ENCODE measurements around the gene PARD3. TPM values are rescaled to one million over a fixed set of nuclear protein-coding genes. Genes with fewer than 3 reads are reported as not detected.

Gene PARD3
- total RNA-seq, 1 donor from 2014 or later, result 27.7 TPM

DNA sequence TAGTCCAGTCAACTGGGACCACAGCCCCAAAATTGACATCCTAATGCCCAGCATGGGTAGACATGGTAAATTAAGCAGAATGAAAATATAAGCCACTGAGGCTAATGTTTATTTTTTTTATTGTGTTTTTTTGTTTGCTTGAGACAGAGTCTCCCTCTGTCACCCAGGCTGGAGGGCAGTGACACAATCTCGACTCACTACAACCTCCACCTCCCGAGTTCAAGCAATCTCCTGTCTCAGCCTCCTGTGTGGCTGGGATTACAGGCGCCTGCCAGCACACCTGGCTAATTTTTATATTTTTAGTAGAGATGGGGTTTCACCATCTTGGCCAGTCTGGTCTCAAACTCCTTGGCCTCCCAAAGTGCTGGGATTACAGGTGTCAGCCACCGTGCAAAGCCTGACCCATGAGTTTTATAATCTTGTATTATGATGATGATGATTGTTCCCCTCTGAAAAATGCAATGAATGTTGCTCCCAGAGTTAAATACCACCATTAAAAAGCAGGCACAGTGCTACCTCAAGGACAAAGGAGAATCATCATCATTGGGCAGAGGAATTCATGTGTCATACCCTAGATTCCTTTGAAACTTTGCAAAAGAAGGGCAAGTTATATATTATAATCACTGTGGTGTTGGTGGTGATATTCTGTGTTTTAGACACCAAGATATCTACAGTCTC lies 228.0 kb downstream of the PARD3 start:
- DNase-seq (ENCODE audit: low spot score), result no peak

DNA sequence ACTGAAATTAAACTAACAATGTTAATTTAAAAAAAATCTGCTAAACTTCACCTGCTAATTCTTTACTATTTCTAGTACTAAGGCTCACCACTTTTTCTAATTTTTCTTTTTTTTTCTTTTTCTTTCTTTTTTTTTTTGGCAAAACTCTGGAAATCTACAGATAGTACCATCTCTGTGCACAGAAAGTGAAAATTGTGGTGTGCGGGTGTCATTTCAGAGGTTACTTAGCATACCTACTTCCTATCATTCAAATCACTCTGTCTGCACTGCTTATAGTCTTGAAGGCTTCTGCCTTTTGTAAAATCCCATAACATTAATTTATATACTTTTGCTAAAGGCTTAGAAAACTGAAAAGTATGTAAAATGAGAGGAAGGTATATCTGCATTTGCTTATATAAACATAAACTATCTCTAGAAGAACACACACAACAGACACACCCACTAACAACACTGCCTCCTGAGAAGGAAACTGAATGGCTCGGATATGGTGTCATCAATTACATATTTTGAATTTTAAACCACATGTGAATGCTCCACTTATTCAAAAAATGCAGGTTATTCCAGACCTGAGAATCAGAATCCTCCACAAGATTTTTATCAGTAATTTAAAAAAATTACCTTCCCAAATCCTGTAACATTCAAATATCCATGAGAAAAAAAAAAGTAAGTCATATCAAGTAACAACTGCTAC lies 229.5 kb downstream of the PARD3 start:
- DNase-seq (ENCODE audit: low spot score), result no peak

DNA sequence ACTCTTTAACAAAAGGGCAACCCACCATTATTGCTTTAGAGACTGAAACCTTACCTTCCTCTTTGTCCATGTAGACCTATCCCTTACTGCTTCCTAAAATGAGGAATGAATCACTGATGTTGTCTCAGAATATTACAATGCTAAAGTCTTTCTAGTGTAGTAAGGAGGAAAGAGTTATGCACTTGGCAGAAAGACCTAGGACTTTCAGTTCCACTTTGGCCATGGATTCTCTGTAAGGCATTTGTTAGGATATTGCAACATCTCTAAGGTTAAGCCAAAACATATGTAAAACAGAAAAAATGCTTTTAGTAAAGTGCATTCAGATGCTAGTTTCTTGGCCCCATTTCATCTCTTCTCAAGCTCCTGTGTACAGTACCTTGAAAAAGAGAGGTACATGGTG lies 230.9 kb downstream of the PARD3 start:
- DNase-seq (ENCODE audit: low spot score), result no peak

DNA sequence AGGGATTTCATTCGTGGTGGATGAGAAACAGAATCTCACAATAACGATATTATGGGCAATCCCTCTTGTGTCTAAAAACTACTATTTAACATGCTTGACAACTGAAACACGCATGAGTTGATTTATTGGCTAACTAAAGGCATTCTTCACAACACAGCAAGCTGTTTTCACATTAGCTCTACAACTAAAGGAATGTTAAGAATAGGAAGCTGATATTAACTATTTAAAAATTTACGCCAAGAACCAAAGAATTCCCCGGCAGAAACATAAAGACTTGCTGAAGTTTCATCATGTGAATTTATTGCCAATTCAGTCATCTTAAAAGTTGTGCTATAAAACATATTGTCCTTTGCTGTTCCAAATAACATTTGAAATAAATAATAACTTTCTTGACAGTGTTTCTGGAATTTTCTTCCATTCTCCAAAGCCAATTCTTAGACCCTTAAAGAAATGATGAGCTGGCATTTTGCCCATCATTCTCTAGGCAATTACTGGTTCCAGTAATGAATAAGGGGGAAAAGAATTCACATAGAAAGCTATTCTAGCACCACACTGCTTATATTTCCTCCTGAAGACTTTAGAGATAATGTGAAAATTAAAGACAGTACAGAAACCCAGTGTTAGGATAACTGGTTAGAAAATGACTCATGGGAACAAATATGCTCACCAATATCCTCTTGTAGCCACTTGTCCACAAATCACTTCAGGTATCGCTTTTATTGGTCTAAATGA lies 233.1 kb downstream of the PARD3 start:
- DNase-seq (ENCODE audit: low spot score), result no peak

DNA sequence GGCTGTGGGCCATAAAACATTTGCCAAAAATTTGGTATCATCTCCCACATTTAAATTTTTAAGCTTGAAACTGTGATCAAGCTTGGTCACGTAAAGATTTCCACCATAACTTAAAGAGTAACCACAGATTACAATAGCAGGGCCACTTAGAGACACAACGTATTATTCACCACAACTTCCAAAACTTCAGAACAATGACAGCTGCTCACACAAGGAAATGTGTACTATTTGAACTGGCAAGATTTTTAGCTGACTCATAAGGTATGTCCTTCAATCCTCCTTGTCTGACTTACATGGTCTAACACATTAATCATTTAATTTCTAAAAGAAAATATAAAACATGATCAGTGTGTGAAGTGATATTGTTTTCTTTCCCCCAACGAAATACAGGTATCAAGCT lies 234.5 kb downstream of the PARD3 start:
- no peak for DNase-seq (ENCODE audit: low spot score)

DNA sequence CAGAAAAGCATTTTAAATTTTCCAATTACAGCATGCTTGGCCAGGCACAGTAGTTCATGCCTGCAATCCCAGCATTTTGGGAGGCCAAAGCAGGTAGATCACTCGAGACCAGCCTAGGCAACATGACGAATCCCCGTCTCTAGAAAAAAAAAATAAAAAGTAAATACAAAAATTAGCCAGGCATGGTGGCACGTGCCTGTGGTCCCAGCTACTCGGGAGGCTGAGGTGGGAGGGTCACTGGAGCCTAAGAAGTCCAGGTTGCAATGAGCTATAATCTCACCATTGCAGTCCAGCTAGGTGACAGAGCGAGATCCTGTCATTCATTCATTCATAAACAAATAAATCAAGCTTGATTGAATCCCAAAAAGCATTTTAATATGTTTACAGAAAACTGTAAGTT lies 234.9 kb downstream of the PARD3 start:
- DNase-seq (ENCODE audit: low spot score), result no peak

DNA sequence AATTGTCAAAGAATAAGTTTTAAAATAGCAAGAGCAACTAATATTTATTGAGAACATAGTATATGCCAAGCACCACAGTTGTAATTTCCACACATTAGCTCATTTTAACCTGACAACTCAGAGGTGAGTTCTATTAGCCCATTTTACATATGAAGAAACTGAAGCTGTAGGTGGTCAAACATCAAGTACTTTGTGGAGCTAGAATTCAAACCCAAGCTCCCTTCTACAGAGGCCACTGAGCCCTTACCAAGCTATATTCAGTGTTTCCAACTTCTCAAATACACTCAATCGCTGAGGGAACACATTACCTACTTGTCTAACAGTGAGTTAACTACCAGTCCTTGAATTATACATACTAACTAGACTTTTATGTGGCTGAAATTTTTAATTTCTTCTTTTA lies 236.6 kb downstream of the PARD3 start:
- no peak for DNase-seq (ENCODE audit: low spot score)

DNA sequence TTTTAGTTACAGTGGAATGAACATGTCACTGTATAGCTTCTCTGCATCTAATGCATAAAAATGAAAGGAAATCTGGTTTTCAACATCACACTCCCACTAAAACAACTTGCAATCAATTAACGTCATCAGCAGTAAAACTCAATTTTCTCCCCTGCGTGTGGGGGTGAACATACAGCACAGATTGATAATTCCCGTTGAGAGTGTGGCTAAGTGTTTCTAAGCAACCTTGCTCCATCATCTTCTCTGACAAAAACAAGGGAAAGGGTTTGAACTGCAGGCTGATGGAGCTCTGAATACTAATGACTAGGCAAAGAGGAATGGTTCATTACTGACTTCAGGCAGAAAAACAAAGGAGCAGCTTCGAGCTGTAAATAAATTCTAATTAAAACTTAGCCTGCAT lies 238.3 kb downstream of the PARD3 start:
- DNase-seq (ENCODE audit: low spot score), result no peak

DNA sequence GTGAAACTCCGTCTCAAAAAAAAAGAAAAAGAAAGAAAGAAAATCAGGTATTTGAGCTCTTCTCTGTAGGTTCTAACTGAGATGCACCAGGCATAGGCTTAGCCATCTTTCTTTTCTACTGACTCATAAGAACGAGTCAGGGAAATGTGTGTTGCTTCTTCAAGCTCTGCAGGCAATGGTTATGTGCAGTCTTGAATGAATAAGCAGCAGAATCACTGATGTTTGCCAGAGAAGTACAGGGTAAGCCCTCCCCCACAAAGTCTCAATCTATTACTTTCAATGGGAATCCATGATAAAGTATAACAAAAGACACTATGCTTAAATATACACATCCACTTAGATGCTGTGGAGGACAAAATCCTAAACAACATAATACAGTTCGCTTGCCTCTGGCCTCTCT lies 239.2 kb downstream of the PARD3 start:
- DNase-seq (ENCODE audit: low spot score), result no peak

DNA sequence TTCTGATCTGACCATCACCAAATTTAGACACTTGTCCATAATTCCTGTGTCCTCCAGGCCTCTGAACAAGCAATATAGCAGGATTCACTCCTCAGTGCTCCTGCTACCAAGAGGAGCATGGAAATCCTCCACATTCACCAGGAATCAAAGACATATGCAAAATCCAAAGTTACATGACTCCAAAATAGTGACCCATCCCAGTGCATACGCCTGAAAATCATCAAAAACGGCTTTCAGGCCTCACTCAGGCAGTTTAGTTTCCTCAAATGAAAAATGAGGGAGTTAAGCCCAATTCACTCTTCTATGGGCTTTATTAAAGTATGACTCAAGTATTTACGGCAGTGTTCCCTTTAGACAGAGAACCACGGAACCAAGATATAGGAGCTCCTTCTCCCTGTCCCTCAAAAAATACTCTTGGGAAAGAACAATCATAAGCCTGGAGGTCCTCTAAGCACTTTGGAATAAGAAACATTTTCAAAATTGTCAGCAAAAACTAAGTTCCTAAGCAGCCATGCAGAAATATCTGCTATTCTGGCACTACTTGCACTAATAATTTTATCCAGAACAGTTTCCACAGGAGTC lies 240.7 kb downstream of the PARD3 start:
- DNase-seq (ENCODE audit: low spot score), result no peak

DNA sequence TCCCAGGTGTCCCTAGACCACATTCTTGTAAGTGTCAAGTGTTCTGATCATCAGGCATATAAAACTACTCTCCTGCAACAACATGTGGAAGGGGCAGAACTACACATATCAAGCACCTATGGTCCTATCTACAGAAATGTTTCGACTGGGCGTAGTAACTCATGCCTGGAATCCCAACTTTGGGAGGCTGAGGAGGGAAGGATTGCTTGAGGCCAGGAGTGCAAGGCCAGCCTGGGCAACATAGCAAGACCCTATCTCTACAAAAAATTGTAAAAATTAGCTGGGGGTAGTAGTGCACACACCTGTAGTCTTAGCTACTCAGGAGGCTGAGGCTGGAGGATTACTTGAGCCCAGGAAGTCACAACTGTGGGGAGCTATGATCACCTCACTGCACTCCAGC lies 244.2 kb downstream of the PARD3 start:
- no peak for DNase-seq (ENCODE audit: low spot score)

DNA sequence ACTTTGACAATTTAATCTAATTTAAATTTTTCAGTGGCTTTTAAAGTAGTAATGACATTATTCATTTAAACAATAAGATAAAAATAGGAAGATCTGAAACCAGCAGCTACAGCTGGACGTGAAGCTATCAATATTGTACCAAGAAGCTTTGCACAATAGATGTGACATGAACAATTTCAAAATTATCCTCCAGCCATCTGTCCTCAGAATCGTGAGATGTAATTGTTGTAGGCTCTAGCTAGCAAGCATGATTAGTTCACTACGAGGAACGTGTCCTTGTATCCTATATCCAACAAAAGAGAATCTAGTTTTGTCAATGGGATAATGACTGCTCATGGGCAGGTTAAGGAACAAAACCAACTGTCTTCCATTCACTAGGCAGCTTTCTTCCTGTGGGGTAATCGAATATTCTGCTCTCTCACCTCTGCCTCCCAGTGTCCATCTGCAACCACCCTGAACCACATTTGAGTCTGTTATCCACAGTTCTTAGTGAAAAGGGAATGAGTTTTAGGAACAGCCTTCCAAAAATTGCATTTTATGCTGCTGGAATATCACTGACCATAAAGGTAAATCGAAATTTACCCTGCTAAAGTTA lies 247.3 kb downstream of the PARD3 start:
- no peak for DNase-seq (ENCODE audit: low spot score)

DNA sequence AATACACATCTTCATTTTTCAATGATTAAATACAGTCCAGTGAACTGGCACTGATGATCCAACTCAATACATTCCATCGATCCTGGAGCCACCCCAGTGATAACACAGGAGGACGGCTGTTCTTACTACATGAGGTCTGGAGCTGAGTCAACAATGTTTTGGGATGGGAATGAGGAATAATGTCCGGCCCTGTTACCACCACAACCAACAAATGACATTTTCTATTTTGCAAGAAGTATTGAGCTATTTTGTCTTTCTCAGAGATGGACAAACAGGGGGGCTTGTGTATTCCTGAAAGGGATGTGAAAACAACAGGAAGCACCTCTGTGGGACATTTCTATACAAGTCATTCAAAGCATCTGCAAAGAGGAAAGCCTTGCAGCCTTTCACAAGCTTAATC lies 249.2 kb downstream of the PARD3 start:
- no peak for DNase-seq (ENCODE audit: low spot score)

DNA sequence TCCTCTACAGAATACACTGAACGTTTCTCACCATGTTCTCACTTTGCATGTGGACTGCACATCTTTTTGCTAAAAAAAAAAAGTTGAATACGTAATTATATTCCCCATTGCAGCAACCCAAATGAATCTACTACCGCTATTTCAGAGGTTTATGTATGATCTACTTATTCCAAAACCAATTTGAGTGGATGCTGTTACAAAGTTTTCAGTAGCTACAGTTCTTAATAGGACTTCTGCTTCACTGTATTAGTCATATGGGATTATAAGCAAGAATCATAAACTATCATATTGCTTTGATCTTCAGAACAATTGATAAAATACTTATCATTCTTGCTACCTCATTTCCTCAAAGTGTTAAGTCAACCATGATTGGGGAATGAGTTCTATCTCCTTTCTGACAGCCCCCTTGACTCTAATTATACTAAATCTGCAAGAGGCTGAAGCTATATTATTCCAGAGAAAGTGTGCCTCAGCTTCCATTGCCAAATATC lies 257.0 kb downstream of the PARD3 start:
- no peak for DNase-seq (ENCODE audit: low spot score)

DNA sequence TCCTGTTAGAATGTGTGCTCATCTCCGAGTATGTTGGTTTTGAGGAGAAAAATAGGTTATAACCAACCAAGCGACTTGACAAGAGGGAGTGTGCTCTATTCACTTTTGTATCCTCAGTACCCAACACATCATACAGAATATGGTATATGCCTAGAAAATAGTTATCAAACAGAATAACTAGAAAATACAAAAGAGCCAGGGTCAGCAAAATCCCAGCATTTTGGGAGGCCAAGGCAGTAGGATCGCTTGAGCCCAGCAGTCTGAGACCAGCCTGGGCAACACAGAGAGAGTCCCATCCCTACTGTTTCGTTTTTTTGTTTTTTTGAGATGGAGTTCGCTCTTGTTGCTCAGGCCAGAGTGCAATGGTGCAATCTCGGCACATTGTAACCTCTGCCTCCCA lies 257.9 kb downstream of the PARD3 start:
- DNase-seq (ENCODE audit: low spot score), result no peak

DNA sequence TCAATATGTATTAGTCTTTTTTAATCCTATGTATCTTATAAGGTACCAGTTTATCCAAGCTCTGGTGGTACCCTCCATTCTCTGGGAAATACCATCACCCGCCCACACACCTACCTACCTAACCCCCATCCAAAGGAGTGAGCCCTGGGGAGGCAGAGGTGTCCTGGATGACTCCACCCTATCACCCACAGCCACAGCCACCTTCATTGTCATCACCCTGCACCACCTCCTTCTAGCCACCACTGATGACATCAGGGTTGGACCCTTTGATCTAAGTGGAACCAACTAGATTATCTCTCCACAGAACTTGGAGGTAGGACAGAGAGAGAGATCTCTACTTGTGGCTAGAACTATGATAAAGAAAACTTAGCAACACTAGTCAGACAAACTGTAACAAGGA lies 259.4 kb downstream of the PARD3 start:
- no peak for DNase-seq (ENCODE audit: low spot score)

DNA sequence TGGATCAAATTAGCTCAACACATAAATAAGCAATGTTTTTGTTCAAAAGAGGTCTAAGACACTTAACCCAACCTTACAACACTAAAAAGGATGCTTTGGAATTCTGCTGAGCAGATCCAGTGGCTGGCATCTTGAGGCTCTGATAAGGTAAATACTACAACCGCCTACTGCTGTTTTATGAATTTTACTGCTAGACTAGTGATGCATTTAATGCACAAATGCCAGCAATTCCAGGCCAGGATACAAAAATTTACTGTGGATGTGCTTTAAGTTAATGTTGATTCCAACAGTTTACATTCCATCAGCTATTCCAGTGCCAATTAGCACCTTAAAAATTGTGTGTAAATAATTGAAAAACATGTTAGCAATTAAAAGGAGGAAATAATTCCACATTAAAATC lies 261.3 kb downstream of the PARD3 start:
- DNase-seq (ENCODE audit: low spot score), result no peak

DNA sequence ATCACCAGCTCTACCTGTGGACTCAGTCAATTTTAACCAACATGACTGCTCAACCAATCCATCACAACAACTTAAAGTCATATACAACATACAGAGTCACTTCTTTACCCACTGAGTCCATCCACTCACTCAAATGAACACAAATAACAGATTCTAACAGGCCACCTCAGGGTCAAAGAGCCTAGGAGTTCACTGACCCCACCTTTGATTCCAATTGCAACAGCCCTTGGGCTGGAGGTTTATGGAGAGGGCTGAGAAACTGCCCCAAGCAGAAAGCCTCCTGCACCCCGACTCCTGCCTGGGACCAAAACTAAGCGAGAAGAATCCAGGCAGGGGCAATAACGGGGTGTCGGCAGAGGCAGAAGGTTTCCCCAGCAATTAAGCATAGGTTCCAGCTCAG lies 263.8 kb downstream of the PARD3 start:
- no peak for DNase-seq (ENCODE audit: low spot score)

DNA sequence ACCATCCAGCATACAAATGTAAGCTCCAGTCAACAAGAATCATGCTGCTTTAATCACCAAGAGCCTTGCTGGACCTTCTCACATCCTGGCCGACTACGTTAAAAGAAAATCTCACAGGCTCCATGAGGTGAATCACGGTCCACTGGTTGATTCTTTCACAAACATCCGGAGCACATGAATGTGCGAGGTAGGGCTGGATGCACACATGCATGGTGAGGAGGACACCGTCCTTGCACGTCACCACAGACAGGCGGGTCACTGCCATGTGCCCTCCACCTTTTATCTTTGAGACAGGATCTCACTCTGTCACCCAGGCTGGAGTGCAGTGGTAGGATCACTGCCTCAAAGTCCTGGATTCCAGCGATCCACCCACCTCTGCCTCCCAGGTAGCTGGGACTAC lies 265.1 kb downstream of the PARD3 start:
- DNase-seq (ENCODE audit: low spot score), result no peak

DNA sequence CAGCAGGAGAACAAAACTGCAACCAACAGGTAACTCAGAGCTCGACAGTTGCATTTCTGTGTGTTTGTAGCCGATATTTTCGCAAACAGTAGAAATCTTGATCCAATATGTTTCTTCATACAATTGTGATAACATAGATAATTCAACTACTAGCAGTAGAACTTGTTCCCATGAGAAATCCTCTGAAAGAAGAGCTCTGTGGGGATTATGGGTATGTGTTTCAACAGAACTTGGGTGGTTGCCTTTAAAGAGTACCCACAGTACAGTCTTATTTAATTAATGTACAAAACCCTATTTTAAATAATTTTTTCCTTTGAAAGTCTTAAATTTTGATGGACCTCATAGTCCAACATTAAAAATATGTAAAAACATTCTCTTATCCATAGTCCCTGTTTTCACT lies 266.1 kb downstream of the PARD3 start:
- no peak for DNase-seq (ENCODE audit: low spot score)

DNA sequence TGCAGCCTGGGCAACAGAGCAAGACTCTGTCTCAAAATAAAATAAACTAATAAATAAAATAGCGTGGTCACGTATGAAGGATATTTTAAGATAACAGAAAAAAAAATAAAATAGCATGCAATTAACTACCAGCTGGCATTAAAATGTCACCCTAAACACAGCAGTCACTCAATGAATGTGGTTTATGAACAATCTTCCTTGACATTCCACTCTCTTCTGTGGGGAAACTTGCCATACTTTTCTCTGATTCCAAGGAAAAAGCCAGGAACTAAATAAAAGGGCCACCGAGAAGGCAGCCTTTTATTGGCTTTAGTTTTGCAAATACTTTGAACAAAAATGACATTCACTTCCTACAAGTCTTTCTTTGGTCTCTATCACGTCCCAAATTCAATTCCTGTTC lies 266.6 kb downstream of the PARD3 start:
- DNase-seq (ENCODE audit: low spot score), result no peak

DNA sequence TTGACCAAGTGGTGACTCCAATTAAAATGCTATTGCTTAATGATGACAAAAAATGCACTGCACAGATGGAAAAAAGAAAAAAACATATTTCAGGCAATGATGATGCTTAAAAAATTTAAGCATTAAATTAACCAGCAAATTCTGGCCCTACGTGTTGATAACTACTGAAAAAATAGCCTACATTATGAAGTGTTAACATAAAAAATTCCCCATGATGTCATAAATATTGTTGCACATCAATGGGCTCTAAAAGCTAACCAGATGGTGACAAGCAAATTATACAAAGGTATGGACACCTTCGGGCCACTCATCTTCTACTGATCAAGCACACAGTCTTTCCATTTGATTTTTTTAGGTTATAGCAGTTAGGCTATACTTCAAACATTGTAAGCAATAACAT lies 267.4 kb downstream of the PARD3 start:
- no peak for DNase-seq (ENCODE audit: low spot score)

Measured in mesenteric fat pad (tissue), 1 donor.